NCI-H1694 treated with DMSO at 0.1 percent for 48 hours (cell line): ENCODE results near the gene ALOX12B.
"Not testable (repeated sequence)": the region's sequence is repeated elsewhere in the genome, so short reads cannot be mapped to it uniquely, and the experiment has no call there.

Experiments used
- DNase-seq: peaks from one replicate; lab custom pipeline; 2025; lab: John Stamatoyannopoulos, UW

The ALOX12B gene

DNA sequence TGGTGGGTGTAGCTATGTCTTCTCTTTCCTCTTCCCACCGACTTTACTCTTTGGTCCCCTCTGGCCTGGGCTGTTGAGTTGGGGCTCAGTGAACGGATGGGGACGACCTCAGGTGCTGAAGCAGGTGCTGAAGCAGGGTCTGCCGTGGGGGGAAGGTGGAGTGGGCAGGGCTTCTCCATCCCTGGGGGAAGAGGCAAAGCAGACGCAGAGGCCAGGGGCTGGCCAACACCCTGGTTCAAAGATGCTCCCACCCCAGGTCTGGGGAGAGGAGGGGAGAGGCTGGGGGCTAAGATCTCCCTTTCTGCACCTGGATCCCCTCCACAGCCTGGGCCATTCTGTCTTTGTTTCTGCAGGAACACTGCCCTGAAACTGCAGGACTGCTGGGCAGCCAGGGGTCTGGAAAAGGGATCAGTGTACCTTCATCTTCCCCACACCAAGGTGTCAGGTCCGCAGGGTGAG lies 22.9 kb downstream of the ALOX12B start:
- DNase-seq, result no peak

DNA sequence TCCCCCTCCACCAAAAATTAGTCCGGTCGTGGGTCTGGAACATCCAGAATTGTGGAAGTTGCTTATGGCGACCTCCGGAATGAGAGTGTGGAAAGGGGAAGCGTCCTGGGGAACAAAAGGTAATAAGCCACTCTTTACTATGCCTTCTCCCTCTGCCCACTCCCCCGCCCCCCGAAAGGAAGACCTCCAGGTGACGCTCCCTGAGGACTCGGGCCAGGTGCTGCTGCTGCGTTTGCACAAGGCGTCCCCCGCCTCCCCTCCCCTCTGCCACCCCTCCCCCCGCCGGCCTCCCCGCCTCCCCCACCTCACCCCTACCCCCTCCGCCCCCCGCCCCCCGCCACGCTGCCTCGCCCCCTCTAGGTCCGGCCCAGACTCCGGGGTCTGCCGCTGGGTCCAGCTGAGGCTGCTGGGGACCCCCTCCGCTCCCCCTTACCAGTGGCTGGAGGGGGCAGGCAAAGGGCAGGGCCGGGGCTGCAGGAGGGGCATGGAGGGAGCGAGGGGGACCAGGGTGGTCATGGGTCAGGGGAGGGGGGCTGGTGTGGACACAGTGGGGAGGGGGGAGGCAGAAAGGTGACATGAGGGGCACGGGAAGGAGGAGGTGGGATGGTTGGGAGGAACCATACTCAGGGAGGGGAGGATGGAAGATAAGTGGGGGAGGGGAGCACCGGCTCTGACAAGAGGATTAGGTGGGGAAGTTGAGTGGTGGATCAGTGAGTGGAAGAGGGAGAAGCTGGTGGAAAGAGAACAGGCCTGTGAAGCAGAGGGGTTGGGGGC lies 23.6 kb downstream of the ALOX12B start:
- no peak for DNase-seq

DNA sequence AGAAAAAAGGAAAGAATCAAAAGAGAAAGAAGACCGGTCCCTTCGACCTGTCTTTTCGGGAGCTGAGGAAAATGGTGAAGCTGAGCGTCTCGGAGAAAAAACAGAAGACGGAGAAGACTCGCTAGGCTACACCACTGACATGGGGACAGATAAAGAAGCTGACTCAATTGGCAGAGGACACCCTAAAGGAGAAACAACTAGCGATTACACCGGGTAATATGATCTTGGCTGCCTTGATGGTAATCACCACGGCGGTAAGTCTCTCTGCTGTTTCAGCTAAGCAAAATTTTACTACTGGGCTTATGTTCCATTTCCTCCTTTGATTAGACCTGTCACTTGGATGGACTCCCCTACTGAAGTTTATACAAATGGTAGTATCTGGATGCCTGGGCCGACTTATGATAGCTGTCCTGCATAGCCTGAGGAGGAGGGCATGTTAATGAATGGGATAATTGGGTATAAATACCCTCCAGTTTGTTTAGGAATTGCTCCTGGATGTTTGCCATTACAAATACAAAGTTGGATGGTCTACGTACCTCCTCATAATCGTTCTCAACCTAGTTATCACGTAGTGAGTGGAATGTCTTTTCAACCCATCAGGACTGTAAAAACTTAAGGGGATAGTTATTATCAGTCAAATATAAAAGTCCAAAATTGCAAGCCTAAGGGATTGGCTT lies 24.6 kb downstream of the ALOX12B start:
- DNase-seq, result no peak

DNA sequence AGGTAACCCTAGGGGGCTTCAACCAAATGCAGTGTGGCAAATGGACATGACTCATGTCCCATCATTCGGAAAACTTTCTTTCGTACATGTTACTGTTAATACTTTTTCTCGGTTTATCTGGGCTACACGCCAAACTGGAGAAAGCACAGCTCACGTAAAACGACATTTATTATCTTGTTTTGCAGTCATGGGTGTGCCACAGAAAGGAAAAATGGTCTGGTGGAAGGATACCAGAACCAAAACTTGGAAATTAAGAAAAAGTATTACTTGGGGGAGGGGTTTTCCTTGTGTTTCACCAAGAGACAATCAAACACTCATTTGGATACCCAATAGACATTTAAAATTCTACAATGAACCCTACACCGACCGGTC lies 25.1 kb downstream of the ALOX12B start:
- DNase-seq, result no peak

DNA sequence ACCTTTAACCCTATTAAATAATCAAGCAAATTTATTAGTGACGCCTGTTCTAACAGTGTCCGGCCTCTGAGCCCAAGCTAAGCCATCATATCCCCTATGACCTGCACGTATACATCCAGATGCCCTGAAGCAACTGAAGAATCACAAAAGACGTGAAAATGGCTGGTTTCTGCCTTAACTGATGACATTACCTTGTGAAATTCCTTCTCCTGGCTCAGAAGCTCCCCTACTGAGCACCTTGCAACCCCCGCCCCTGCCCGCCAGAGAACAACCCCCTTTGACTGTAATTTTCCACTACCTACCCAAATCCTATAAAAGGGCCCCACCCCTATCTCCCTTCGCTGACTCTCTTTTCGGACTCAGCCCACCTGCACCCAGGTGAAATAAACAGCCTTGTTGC lies 25.7 kb downstream of the ALOX12B start:
- DNase-seq, result not testable (repeated sequence)

DNA sequence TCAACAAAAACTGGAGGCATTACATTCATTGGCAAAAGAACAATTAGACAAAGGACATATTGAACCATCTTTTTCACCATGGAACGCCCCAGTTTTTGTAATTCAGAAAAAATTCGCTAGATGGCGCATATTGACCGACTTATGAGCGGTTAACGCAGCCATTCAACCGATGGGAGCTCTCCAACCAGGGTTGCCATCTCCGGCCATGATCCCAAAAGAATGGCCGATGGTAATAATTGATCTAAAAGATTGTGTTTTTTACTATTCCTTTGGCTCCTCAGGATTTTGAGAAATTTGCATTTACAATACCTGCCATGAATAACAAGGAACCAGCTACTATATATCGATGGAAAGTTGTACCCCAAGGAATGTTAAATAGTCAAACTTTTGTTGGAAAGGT lies 27.2 kb downstream of the ALOX12B start:
- DNase-seq, result peak; percentile 77

GRCh38 chr17:8059131-8059530 lies 28.4 kb downstream of the ALOX12B start:
- no peak for DNase-seq

GRCh38 chr17:8057691-8058114 lies 29.8 kb downstream of the ALOX12B start:
- DNase-seq, result peak; percentile 94

GRCh38 chr17:8056976-8057625 lies 30.4 kb downstream of the ALOX12B start:
- DNase-seq, result no peak

GRCh38 chr17:8056232-8056975 lies 31.1 kb downstream of the ALOX12B start:
- DNase-seq, result no peak

GRCh38 chr17:8055851-8056231 lies 31.7 kb downstream of the ALOX12B start:
- no peak for DNase-seq

GRCh38 chr17:8053600-8053999 lies 33.9 kb downstream of the ALOX12B start:
- DNase-seq, result no peak

- DNase-seq, result no peak
These were observed 35.0 kb downstream of the ALOX12B start for GRCh38 chr17:8052256-8053252.

GRCh38 chr17:8051831-8052230 lies 35.7 kb downstream of the ALOX12B start:
- no peak for DNase-seq

DNA sequence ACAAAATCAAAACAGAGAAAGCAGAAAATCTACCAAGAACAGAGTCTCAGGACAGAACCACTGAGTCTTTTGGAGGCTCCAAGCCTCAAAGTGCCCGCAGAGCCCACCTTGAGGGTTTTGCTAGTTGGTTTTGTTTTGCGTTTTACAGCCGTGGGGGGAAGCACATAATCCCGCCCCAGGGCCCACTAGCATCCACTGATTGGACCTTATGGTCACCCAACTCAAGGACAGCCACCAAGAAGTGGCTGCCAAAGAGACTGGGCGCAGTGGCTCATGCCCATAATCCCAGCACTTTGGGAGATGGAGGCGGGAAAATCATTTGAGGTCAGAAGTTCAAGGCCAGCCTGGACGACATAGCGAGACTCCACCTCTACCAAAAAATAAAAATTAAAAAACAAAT lies 38.8 kb downstream of the ALOX12B start:
- DNase-seq, result no peak

- no peak for DNase-seq
These were observed 39.3 kb downstream of the ALOX12B start for GRCh38 chr17:8048236-8048635.

- no peak for DNase-seq
These were observed 39.8 kb downstream of the ALOX12B start for GRCh38 chr17:8047769-8048110.

DNA sequence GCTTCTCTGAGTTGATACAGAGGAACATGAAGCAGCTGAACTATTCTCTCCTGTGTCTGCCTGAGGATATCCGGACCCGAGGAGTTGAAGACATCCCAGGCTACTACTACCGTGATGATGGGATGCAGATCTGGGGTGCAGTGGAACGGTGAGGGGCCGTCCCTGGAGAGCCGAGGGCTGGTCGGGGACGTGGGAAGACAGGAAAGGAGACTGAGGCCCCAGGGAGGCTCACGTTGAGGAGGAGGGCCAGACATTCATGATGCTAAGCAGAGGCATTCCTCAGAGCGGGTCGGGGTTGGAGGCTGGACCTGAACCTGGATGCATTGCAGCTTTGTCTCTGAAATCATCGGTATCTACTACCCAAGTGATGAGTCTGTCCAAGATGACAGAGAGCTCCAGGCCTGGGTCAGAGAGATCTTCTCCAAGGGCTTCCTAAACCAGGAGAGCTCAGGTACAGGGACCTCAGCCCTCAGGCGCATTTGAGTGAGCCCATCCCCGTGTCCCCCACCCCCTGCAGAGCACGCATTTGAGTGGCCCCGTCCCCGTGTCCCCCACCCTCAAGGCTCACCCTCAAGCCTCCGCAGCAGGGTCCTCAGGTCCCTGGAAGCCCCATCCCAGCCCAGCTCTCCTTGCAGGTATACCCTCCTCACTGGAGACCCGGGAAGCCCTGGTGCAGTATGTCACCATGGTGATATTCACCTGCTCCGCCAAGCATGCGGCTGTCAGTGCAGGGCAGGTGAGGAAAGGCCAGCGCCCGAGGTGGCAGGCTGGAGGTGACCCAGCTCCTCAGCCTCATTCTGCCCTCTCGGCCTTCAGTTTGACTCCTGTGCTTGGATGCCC lies 40.4 kb downstream of the ALOX12B start:
- no peak for DNase-seq

- no peak for DNase-seq
These were observed 41.1 kb downstream of the ALOX12B start for GRCh38 chr17:8046306-8046928.
